Measurements from ENCODE around the gene BCL11A.

BCL11A gene

DNA sequence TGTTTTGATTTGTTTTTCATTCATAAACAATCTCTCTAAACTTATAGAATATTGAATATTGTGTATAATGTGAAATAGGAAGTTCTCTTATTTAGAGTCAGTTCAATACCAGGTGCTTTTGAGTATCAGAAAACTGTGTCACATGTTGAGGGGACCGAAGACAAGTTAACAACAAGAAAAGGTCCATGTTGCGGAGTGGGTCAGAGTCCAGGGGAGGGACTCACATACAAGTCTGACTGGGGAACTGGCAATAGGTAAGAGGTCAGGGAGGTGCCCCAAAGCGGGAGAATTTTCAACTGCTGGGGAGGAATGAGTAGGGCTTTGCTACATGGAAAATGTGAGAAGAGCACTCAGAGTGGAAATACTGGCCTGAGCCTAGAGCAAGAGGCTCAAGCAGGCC lies 19.8 kb upstream of the BCL11A start:
- H3K4me3 ChIP-seq (ENCODE audit: low read depth, low read length), result no peak overlapping the region
- DNase-seq (ENCODE audit: low read depth), result no peak
- TF ChIP-seq, protein P1, sequence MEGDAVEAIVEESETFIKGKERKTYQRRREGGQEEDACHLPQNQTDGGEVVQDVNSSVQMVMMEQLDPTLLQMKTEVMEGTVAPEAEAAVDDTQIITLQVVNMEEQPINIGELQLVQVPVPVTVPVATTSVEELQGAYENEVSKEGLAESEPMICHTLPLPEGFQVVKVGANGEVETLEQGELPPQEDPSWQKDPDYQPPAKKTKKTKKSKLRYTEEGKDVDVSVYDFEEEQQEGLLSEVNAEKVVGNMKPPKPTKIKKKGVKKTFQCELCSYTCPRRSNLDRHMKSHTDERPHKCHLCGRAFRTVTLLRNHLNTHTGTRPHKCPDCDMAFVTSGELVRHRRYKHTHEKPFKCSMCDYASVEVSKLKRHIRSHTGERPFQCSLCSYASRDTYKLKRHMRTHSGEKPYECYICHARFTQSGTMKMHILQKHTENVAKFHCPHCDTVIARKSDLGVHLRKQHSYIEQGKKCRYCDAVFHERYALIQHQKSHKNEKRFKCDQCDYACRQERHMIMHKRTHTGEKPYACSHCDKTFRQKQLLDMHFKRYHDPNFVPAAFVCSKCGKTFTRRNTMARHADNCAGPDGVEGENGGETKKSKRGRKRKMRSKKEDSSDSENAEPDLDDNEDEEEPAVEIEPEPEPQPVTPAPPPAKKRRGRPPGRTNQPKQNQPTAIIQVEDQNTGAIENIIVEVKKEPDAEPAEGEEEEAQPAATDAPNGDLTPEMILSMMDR (conservative IDR thresholded peaks at IDR 0.05; ENCODE audit: low read depth, low read length), result no peak

DNA sequence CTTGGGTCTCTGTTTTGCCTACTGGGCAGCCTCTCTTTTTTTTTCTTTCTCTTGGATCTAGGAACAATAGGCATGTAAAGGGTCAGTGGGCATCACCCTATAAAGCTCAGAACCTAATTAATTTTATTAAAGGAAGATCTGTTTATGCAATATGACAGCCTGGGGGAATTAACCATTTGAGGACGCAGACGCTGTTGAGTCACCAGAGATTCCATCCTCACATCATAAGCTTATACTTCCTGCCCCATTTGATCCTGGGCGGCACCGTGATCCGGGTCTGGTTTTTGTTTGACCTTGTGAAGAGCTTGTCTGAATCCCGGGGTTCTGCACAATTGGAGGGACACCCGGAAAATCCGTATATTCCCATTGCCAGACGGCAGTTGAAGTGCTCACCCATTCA lies 16.8 kb upstream of the BCL11A start:
- no peak for DNase-seq (ENCODE audit: low read depth)
- H3K4me3 ChIP-seq (ENCODE audit: low read depth, low read length), result no peak overlapping the region
- TF ChIP-seq, protein P1 (conservative IDR thresholded peaks at IDR 0.05; ENCODE audit: low read depth, low read length), result no peak

DNA sequence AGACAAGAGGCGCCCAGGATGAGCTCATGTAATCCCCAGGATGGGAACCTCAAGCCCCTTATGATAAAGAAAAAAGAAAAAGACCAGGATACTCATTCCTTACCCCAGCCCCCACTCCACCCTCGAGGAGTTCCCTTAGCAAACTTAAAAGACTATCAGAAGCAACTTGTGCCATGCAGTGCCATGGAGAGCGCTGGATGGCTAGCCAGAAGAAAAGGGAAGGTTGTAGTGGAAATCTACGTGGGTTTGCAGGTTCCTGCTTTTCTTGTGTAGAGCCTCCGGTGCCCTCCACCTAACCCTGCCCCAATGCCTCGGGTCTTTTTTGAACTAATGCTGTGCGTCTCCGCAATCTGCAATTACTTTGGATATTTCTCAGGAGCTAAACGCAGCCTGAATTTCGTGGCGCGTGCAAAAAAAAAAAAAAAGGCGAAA lies 16.2 kb upstream of the BCL11A start:
- TF ChIP-seq, protein P1 (conservative IDR thresholded peaks at IDR 0.05; ENCODE audit: low read depth, low read length), result no peak
- H3K4me3 ChIP-seq (ENCODE audit: low read depth, low read length), result peak overlapping the region; percentile 40
- peak; percentile 10 for DNase-seq (ENCODE audit: low read depth)

DNA sequence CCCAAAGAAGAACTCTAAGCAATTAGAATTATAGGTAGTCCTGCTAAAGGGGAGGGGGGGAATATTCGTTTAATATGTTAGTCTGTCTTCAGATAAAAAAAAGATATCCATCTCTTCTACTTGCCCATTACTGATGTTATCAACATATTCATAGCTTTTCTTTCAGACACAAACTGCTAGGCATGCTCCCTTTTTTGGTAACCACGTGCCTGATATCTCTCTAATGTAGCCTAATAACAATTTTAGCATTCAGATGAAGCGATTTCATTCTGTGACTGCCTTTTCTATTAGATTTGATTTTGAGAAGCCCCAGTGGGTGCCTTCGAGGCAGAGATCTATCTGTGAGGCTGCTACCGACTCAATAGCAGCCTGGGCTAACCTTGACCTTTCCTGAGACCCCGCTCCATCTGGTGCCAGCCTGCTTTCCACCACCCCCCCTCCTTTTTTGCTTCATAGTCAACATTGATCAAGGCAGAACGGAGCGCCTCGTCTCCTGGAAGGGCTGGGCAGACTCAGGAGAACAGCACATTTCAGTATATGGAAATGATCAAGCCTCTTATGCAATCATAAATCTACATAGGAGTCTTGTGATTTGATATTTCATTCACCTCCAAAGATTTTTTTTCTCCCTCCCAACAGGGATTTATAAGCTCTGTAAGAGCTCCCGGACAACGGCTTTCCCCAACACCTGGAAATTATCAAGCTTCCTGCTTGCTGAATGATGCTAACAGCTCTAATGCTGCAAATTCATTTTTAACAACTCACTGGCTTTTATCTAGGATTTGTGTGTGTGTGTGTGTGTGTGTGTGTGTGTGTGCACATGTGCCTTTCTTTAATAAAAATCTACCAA lies 14.7 kb upstream of the BCL11A start:
- no peak for DNase-seq (ENCODE audit: low read depth)
- TF ChIP-seq, protein P1 (conservative IDR thresholded peaks at IDR 0.05; ENCODE audit: low read depth, low read length), result no peak
- H3K4me3 ChIP-seq (ENCODE audit: low read depth, low read length), result no peak overlapping the region

DNA sequence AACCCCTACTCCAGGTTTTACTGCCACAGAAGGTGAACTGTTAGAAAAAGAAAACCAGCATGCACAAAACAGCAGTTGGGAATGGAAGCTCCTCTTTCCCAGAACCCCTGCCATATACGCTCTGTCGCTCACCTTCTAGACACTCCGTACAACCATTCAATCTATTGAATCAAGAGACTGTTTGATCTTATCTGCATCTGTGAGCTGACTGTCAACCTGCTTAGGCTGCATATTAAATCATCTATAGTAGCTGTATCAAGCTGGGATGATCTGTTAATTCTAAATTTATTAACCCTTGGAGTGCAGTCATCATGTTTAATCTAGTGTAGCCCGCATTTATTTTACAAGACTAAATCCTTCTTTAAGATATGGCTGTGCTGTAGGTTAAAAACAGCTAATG lies 13.6 kb upstream of the BCL11A start:
- no peak overlapping the region for H3K4me3 ChIP-seq (ENCODE audit: low read depth, low read length)
- no peak for DNase-seq (ENCODE audit: low read depth)
- TF ChIP-seq, protein P1 (conservative IDR thresholded peaks at IDR 0.05; ENCODE audit: low read depth, low read length), result no peak

DNA sequence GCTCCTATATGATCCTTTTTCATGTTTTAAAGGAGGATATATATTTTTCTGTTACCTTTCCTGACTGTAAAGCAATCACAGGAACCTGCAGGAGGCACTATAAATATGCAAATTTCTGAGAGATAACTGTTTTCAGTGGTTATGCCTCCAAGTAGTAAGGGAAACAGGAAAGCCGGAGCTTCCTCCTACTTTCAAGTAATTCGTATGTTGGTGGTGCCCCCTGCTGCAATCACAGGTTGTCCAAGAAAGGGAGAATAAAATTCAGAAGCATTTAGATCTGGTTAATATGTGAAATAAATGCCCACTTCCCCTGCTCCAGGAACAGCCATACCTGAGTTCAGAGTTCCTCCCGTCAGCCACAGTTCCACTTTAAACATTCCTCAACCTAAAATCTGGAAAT lies 12.0 kb upstream of the BCL11A start:
- peak; percentile 63 for DNase-seq (ENCODE audit: low read depth)
- TF ChIP-seq, protein P1 (conservative IDR thresholded peaks at IDR 0.05; ENCODE audit: low read depth, low read length), result peak; percentile 48
- no peak overlapping the region for H3K4me3 ChIP-seq (ENCODE audit: low read depth, low read length)
